CD4-positive, alpha-beta T cell (primary cell): ENCODE results near the gene RNF212. TPM values are rescaled to one million over a fixed set of nuclear protein-coding genes. Genes with fewer than 3 reads are reported as not detected.

Experiments used
- ATAC-seq: fragments of 200-7000 bp; cut with Tn5 transposase; one replicate; pipeline ENCODE4 v1.10.0; 2022; ENCODE audit warnings: mild to moderate bottlenecking; ENCODE audit not compliant: poor library complexity
- CTCF ChIA-PET: fragments of 350-600 bp; sonication (Branson Sonifier 250); formaldehyde crosslinking; loops from one replicate; lab custom pipeline; 2021; ENCODE audit warnings: antibody characterized with exemption, inconsistent platforms; lab: Charles Lee
- POLR2A ChIA-PET: fragments of 350-600 bp; sonication (Branson Sonifier 250); formaldehyde crosslinking; loops from one replicate; lab custom pipeline; 2021; ENCODE audit warnings: antibody characterized with exemption, inconsistent platforms; lab: Charles Lee
- DNase-seq, 14 experiments: peaks; one replicate each; pipeline ENCODE4 v3.0.0-alpha.2; 2013 to 2020; ENCODE audit warnings: mixed read lengths in 2 of 14
- H3K27ac ChIP-seq, 2 donors: one replicate each; pipeline versions ENCODE4 v1.5.1 to v1.7.0; 2013; ENCODE audit warnings: low read length in 2 of 2, low read depth in 1 of 2, mild to moderate bottlenecking in 1 of 2
- H3K27me3 ChIP-seq, 2 experiments: 1 replicate in 1 of 2; 2 replicates in 1 of 2; pipeline versions ENCODE4 v1.6.1 to v1.7.0; 2013; ENCODE audit warnings: low read length in 2 of 2, control low read depth in 1 of 2, mild to moderate bottlenecking in 1 of 2, moderate library complexity in 1 of 2; ENCODE audit not compliant: insufficient read depth in 2 of 2, control insufficient read depth in 1 of 2
- H3K36me3 ChIP-seq: one replicate; pipeline ENCODE4 v1.6.1; 2013; ENCODE audit warnings: low read length, control low read depth; ENCODE audit not compliant: insufficient read depth
- H3K4me1 ChIP-seq: one replicate; pipeline ENCODE4 v1.6.1; 2013; ENCODE audit warnings: low read length, control low read depth; ENCODE audit not compliant: insufficient read depth
- H3K4me3 ChIP-seq: one replicate; pipeline ENCODE4 v1.5.1; 2013; ENCODE audit warnings: mild to moderate bottlenecking, low read length, moderate library complexity
- H3K9me3 ChIP-seq, 2 experiments: 1 replicate in 1 of 2; 2 replicates in 1 of 2; pipeline versions ENCODE4 v1.6.1 to v1.7.0; 2013; ENCODE audit warnings: low read length in 2 of 2, mild to moderate bottlenecking in 2 of 2, control low read depth in 1 of 2, moderate library complexity in 1 of 2; ENCODE audit not compliant: control insufficient read depth in 1 of 2, insufficient read depth in 1 of 2
- H3K27ac Mint-ChIP-seq: one replicate; pipeline ENCODE4 v1.8.0; 2020; ENCODE audit warnings: mixed read lengths
- H3K27me3 Mint-ChIP-seq: one replicate; pipeline ENCODE4 v1.8.0; 2021; ENCODE audit warnings: mixed read lengths
- H3K36me3 Mint-ChIP-seq: one replicate; pipeline ENCODE4 v1.8.0; 2021; ENCODE audit warnings: low read depth, mixed read lengths
- H3K4me1 Mint-ChIP-seq: one replicate; pipeline ENCODE4 v1.8.0; 2021; ENCODE audit warnings: low read depth, mixed read lengths
- H3K4me3 Mint-ChIP-seq: one replicate; pipeline ENCODE4 v1.8.0; 2020; ENCODE audit warnings: mild to moderate bottlenecking, mixed read lengths
- H3K9me3 Mint-ChIP-seq: one replicate; pipeline ENCODE4 v1.8.0; 2020; ENCODE audit warnings: mixed read lengths
- CTCF ChIP-seq: fragments of 200-600 bp; IDR thresholded peaks from one replicate; pipeline ENCODE4 v1.8.0; 2022; ENCODE audit warnings: antibody characterized with exemption, mild to moderate bottlenecking
- intact Hi-C, 2 experiments: fragments of 100-400 bp; cut with DNase I in 1 of 2; cut with micrococcal nuclease in 1 of 2; formaldehyde crosslinking; loops; one replicate each; pipeline versions ENCODE4 v1.15.1 to v1.9.0; 2023 to 2025; cut with DNase I, micrococcal nuclease
- total RNA-seq, 174 experiments: library from RNA in 2 of 174; stranded (reverse) in 2 of 174; gene quantifications; one replicate each; pipeline ENCODE4 v1.2.3 and lab custom pipeline; 2021 to 2026

RNF212 gene
- total RNA-seq, 2 experiments from 2014 or later, result 5.6 to 8.3 TPM

- ATAC-seq (no peak), DNase-seq (no peak)
- intact Hi-C loops, result no loop called here
- Histone ChIP-seq H3K36me3 (no peaks in the 10 kb centered on the region), H3K4me1 (peaks cover 3% of the 10 kb centered on the region), H3K27me3 (peaks cover 6 to 17% of the 10 kb centered on the region in 2 experiments), H3K4me3 (no peak overlapping the region), H3K27ac (no peak overlapping the region), H3K9me3 (no peaks in the 10 kb centered on the region)
- Mint-ChIP-seq H3K9me3 (no peaks in the 10 kb centered on the region), H3K36me3 (no peaks in the 10 kb centered on the region), H3K4me3 (no peak overlapping the region), H3K4me1 (no peaks in the 10 kb centered on the region), H3K27me3 (peaks cover 34% of the 10 kb centered on the region), H3K27ac (no peak overlapping the region)
- TF ChIP-seq CTCF, result no peak
- POLR2A ChIA-PET, result no interaction called here
- CTCF ChIA-PET, result no interaction called here
Measured at GRCh38 chr4:1115528-1116293, 2.3 kb upstream of the RNF212 start.

- H3K9me3 ChIP-seq, result no peaks in the 10 kb centered on the region
Measured at GRCh38 chr4:1112821-1113182, 562 bp downstream of the RNF212 start.

GRCh38 chr4:1112174-1112820 lies 1.1 kb downstream of the RNF212 start:
- Histone ChIP-seq H3K27me3 (peaks cover 8 to 17% of the 10 kb centered on the region in 2 experiments), H3K9me3 (no peaks in the 10 kb centered on the region), H3K4me1 (peaks cover 3% of the 10 kb centered on the region), H3K4me3 (no peak overlapping the region), H3K36me3 (no peaks in the 10 kb centered on the region), H3K27ac (no peak overlapping the region)
- no peak for DNase-seq
- peaks cover 45% of the 10 kb centered on the region for H3K27me3 Mint-ChIP-seq
- ChIA-PET CTCF (no interaction called here), POLR2A (no interaction called here)
- peak overlapping the region; percentile 60 for H3K4me3 Mint-ChIP-seq
- no peak overlapping the region for H3K27ac Mint-ChIP-seq
- intact Hi-C loops, result no loop called here
- TF ChIP-seq CTCF, result no peak
- H3K4me1 Mint-ChIP-seq, result no peaks in the 10 kb centered on the region
- no peaks in the 10 kb centered on the region for H3K9me3 Mint-ChIP-seq
- no peaks in the 10 kb centered on the region for H3K36me3 Mint-ChIP-seq
- no peak for ATAC-seq

More at GRCh38 chr4:1112821-1113182, 562 bp downstream of the RNF212 start:
- no peak overlapping the region for H3K27ac Mint-ChIP-seq
- no peak for DNase-seq
- no peak for TF ChIP-seq CTCF
- H3K9me3 Mint-ChIP-seq, result no peaks in the 10 kb centered on the region
- no peak for ATAC-seq
- Histone ChIP-seq H3K27ac (no peak overlapping the region), H3K27me3 (peaks cover 8 to 17% of the 10 kb centered on the region in 2 experiments), H3K4me3 (no peak overlapping the region), H3K36me3 (no peaks in the 10 kb centered on the region), H3K4me1 (peaks cover 3% of the 10 kb centered on the region)
- ChIA-PET CTCF (no interaction called here), POLR2A (interaction anchor here (1.0 kb wide), 1 partner anchor 11 kb away, joined by 3 read pairs; no protein-coding TSS in a partner anchor)
- H3K4me3 Mint-ChIP-seq, result no peak overlapping the region
- H3K4me1 Mint-ChIP-seq, result no peaks in the 10 kb centered on the region
- no peaks in the 10 kb centered on the region for H3K36me3 Mint-ChIP-seq
- peaks cover 45% of the 10 kb centered on the region for H3K27me3 Mint-ChIP-seq
- intact Hi-C loops, result no loop called here
